ENCODE data around the gene TST. TPM values are rescaled to one million over a fixed set of nuclear protein-coding genes. Genes with fewer than 3 reads are reported as not detected.

The TST gene
- polyA plus RNA-seq, 1 donor, result 19.6 TPM

- no peak for DNase-seq (ENCODE audit: low read depth)
Measured at GRCh38 chr22:37032535-37033460, 13.6 kb upstream of the TST start.

- DNase-seq (ENCODE audit: low read depth), result no peak
Measured at GRCh38 chr22:37032134-37032534, 12.9 kb upstream of the TST start.

GRCh38 chr22:37030560-37031281 lies 11.5 kb upstream of the TST start:
- DNase-seq (ENCODE audit: low read depth), result no peak

GRCh38 chr22:37028692-37029674 lies 9.7 kb upstream of the TST start:
- DNase-seq (ENCODE audit: low read depth), result no peak

- DNase-seq (ENCODE audit: low read depth), result no peak
Measured at GRCh38 chr22:37027556-37027955, 8.3 kb upstream of the TST start.

GRCh38 chr22:37026325-37026724 lies 7.1 kb upstream of the TST start:
- DNase-seq (ENCODE audit: low read depth), result no peak

- no peak for DNase-seq (ENCODE audit: low read depth)
Measured at GRCh38 chr22:37025500-37026070, 6.3 kb upstream of the TST start.

- DNase-seq (ENCODE audit: low read depth), result no peak
Measured at GRCh38 chr22:37024339-37025157, 5.3 kb upstream of the TST start.

- no peak for DNase-seq (ENCODE audit: low read depth)
Measured at GRCh38 chr22:37023743-37024338, 4.6 kb upstream of the TST start.

- no peak for DNase-seq (ENCODE audit: low read depth)
Measured at GRCh38 chr22:37022483-37023337, 3.5 kb upstream of the TST start.

- DNase-seq (ENCODE audit: low read depth), result no peak
Measured at GRCh38 chr22:37021710-37022482, 2.6 kb upstream of the TST start.

- no peak for DNase-seq (ENCODE audit: low read depth)
Measured at GRCh38 chr22:37021041-37021440, 1.8 kb upstream of the TST start.

- DNase-seq (ENCODE audit: low read depth), result no peak
Measured at GRCh38 chr22:37020192-37020479, 889 bp upstream of the TST start.

GRCh38 chr22:37018815-37019308 lies 385 bp downstream of the TST start:
- DNase-seq (ENCODE audit: low read depth), result no peak

GRCh38 chr22:37018086-37018814 lies 997 bp downstream of the TST start:
- no peak for DNase-seq (ENCODE audit: low read depth)

GRCh38 chr22:37017356-37017755 lies 1.9 kb downstream of the TST start:
- no peak for DNase-seq (ENCODE audit: low read depth)

- DNase-seq (ENCODE audit: low read depth), result no peak
Measured at GRCh38 chr22:37016134-37016910, 2.9 kb downstream of the TST start.

All from forelimb muscle (tissue), 1 donor.